ENCODE results near the gene NGEF.

Gene NGEF

GRCh38 chr2:232888099-232888836, 124.8 kb downstream of the NGEF start:
- Histone ChIP-seq H3K27me3 (ENCODE audit: insufficient read depth, poor library complexity, severe bottlenecking) (peaks cover 3% of the 10 kb centered on the region), H3K27ac (replicated peaks) (no peak overlapping the region), H3K4me3 (replicated peaks; ENCODE audit: insufficient read depth, low read length) (no peak overlapping the region)
- TF ChIP-seq, protein P1, sequence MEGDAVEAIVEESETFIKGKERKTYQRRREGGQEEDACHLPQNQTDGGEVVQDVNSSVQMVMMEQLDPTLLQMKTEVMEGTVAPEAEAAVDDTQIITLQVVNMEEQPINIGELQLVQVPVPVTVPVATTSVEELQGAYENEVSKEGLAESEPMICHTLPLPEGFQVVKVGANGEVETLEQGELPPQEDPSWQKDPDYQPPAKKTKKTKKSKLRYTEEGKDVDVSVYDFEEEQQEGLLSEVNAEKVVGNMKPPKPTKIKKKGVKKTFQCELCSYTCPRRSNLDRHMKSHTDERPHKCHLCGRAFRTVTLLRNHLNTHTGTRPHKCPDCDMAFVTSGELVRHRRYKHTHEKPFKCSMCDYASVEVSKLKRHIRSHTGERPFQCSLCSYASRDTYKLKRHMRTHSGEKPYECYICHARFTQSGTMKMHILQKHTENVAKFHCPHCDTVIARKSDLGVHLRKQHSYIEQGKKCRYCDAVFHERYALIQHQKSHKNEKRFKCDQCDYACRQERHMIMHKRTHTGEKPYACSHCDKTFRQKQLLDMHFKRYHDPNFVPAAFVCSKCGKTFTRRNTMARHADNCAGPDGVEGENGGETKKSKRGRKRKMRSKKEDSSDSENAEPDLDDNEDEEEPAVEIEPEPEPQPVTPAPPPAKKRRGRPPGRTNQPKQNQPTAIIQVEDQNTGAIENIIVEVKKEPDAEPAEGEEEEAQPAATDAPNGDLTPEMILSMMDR (IDR thresholded peaks at IDR 0.05; ENCODE audit: insufficient read depth, low read length) = no peak
- no peak for DNase-seq (ENCODE audit: low read depth in 1 of 2, low spot score in 1 of 2)

GRCh38 chr2:232887171-232887850, 125.7 kb downstream of the NGEF start:
- no peak for DNase-seq (ENCODE audit: low read depth in 1 of 2, low spot score in 1 of 2)
- Histone ChIP-seq H3K4me3 (replicated peaks; ENCODE audit: insufficient read depth, low read length) (no peak overlapping the region), H3K27me3 (ENCODE audit: insufficient read depth, poor library complexity, severe bottlenecking) (peaks cover 3% of the 10 kb centered on the region), H3K27ac (replicated peaks) (no peak overlapping the region)
- TF ChIP-seq, protein P2, sequence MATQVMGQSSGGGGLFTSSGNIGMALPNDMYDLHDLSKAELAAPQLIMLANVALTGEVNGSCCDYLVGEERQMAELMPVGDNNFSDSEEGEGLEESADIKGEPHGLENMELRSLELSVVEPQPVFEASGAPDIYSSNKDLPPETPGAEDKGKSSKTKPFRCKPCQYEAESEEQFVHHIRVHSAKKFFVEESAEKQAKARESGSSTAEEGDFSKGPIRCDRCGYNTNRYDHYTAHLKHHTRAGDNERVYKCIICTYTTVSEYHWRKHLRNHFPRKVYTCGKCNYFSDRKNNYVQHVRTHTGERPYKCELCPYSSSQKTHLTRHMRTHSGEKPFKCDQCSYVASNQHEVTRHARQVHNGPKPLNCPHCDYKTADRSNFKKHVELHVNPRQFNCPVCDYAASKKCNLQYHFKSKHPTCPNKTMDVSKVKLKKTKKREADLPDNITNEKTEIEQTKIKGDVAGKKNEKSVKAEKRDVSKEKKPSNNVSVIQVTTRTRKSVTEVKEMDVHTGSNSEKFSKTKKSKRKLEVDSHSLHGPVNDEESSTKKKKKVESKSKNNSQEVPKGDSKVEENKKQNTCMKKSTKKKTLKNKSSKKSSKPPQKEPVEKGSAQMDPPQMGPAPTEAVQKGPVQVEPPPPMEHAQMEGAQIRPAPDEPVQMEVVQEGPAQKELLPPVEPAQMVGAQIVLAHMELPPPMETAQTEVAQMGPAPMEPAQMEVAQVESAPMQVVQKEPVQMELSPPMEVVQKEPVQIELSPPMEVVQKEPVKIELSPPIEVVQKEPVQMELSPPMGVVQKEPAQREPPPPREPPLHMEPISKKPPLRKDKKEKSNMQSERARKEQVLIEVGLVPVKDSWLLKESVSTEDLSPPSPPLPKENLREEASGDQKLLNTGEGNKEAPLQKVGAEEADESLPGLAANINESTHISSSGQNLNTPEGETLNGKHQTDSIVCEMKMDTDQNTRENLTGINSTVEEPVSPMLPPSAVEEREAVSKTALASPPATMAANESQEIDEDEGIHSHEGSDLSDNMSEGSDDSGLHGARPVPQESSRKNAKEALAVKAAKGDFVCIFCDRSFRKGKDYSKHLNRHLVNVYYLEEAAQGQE (IDR thresholded peaks at IDR 0.05; ENCODE audit: insufficient replicate concordance, low read depth) = no peak
- TF ChIP-seq, protein P1 (IDR thresholded peaks at IDR 0.05; ENCODE audit: insufficient read depth, low read length) = no peak
- TF ChIP-seq SPI1 (IDR thresholded peaks at IDR 0.05; ENCODE audit: borderline replicate concordance, low read depth) (no peak), GABPA (IDR thresholded peaks at IDR 0.05; ENCODE audit: low read depth) (no peak), POLR2AphosphoS5 (IDR thresholded peaks at IDR 0.05; ENCODE audit: low read depth) (no peak)

- TF ChIP-seq SPI1 (IDR thresholded peaks at IDR 0.05; ENCODE audit: borderline replicate concordance, low read depth) = no peak
- no peak for TF ChIP-seq GABPA (IDR thresholded peaks at IDR 0.05; ENCODE audit: low read depth)
- TF ChIP-seq, protein P1 (IDR thresholded peaks at IDR 0.05; ENCODE audit: insufficient read depth, low read length) = no peak
- TF ChIP-seq POLR2AphosphoS5 (IDR thresholded peaks at IDR 0.05; ENCODE audit: low read depth) = no peak
- TF ChIP-seq, protein P2 (IDR thresholded peaks at IDR 0.05; ENCODE audit: insufficient replicate concordance, low read depth) = no peak
- H3K4me3 ChIP-seq (replicated peaks; ENCODE audit: insufficient read depth, low read length) = no peak overlapping the region
- DNase-seq (ENCODE audit: low read depth in 1 of 2, low spot score in 1 of 2) = no peak
- H3K27me3 ChIP-seq (ENCODE audit: insufficient read depth, poor library complexity, severe bottlenecking) = no peaks in the 10 kb centered on the region
- no peak overlapping the region for H3K27ac ChIP-seq (replicated peaks)
These were observed 126.4 kb downstream of the NGEF start for GRCh38 chr2:232886632-232887031.
